ENCODE results near the gene CAD.

GRCh38 chr2:27178469-27178868 lies 38.7 kb upstream of the CAD start:
- TF ChIP-seq POLR2A (IDR thresholded peaks at IDR 0.05; ENCODE audit: extremely low read depth, insufficient read length): no peak
- no peak for TF ChIP-seq MYC (IDR thresholded peaks at IDR 0.05; ENCODE audit: low read depth, low read length)
- no peak for TF ChIP-seq CTCF (IDR thresholded peaks at IDR 0.05; ENCODE audit: low read depth, low read length)

All from NB4 (cell line).